ENCODE data around the gene KCND3. TPM values are rescaled to one million over a fixed set of nuclear protein-coding genes. Genes with fewer than 3 reads are reported as not detected.

The KCND3 gene
- total RNA-seq, 1 experiment from 2014 or later: 0.21 TPM

GRCh38 chr1:111734426-111734825 is 255.0 kb downstream of the KCND3 start:
- Histone ChIP-seq H3K27me3 (ENCODE audit: control insufficient read depth, insufficient read depth, low read length) (peaks cover 17% of the 10 kb centered on the region; the same call in 1 of the 2 replicates), H3K4me3 (ENCODE audit: insufficient read depth, low read depth, low read length) (no peak overlapping the region), H3K36me3 (replicated peaks; ENCODE audit: control insufficient read depth, insufficient read depth, low read length) (no peaks in the 10 kb centered on the region; the same call in 1 of the 2 replicates)
- no peak for DNase-seq

GRCh38 chr1:111733992-111734341 is 255.5 kb downstream of the KCND3 start:
- Histone ChIP-seq H3K36me3 (replicated peaks; ENCODE audit: control insufficient read depth, insufficient read depth, low read length) (no peaks in the 10 kb centered on the region; the same call in 1 of the 2 replicates), H3K27me3 (ENCODE audit: control insufficient read depth, insufficient read depth, low read length) (peaks cover 17% of the 10 kb centered on the region; the same call in 1 of the 2 replicates), H3K4me3 (ENCODE audit: insufficient read depth, low read depth, low read length) (no peak overlapping the region)
- DNase-seq: no peak

GRCh38 chr1:111733183-111733991 is 256.1 kb downstream of the KCND3 start:
- Histone ChIP-seq H3K36me3 (replicated peaks; ENCODE audit: control insufficient read depth, insufficient read depth, low read length) (no peaks in the 10 kb centered on the region; the same call in 1 of the 2 replicates), H3K27me3 (ENCODE audit: control insufficient read depth, insufficient read depth, low read length) (peaks cover 13% of the 10 kb centered on the region; the same call in 1 of the 2 replicates), H3K4me3 (ENCODE audit: insufficient read depth, low read depth, low read length) (no peak overlapping the region)
- peak; percentile 2 for DNase-seq

GRCh38 chr1:111732718-111733117 is 256.8 kb downstream of the KCND3 start:
- Histone ChIP-seq H3K27me3 (ENCODE audit: control insufficient read depth, insufficient read depth, low read length) (peaks cover 8% of the 10 kb centered on the region; the same call in 1 of the 2 replicates), H3K4me3 (ENCODE audit: insufficient read depth, low read depth, low read length) (no peak overlapping the region), H3K36me3 (replicated peaks; ENCODE audit: control insufficient read depth, insufficient read depth, low read length) (no peaks in the 10 kb centered on the region; the same call in 1 of the 2 replicates)
- peak; percentile 6 for DNase-seq

- Histone ChIP-seq H3K27me3 (ENCODE audit: control insufficient read depth, insufficient read depth, low read length) (peaks cover 3% of the 10 kb centered on the region; the same call in 1 of the 2 replicates), H3K4me3 (ENCODE audit: insufficient read depth, low read depth, low read length) (no peak overlapping the region), H3K36me3 (replicated peaks; ENCODE audit: control insufficient read depth, insufficient read depth, low read length) (no peaks in the 10 kb centered on the region; the same call in 1 of the 2 replicates)
- peak; percentile 11 for DNase-seq
Measured at GRCh38 chr1:111731956-111732355, 257.5 kb downstream of the KCND3 start.

GRCh38 chr1:111730706-111731105 is 258.8 kb downstream of the KCND3 start:
- DNase-seq: peak; percentile 4
- H3K36me3 ChIP-seq (replicated peaks; ENCODE audit: control insufficient read depth, insufficient read depth, low read length): no peaks in the 10 kb centered on the region; the same call in 1 of the 2 replicates
- H3K27me3 ChIP-seq (ENCODE audit: control insufficient read depth, insufficient read depth, low read length): no peaks in the 10 kb centered on the region; the same call in 1 of the 2 replicates
- no peak overlapping the region for H3K4me3 ChIP-seq (ENCODE audit: insufficient read depth, low read depth, low read length)

- H3K27me3 ChIP-seq (ENCODE audit: control insufficient read depth, insufficient read depth, low read length): no peaks in the 10 kb centered on the region; the same call in 1 of the 2 replicates
- no peak overlapping the region for H3K4me3 ChIP-seq (ENCODE audit: insufficient read depth, low read depth, low read length)
- H3K36me3 ChIP-seq (replicated peaks; ENCODE audit: control insufficient read depth, insufficient read depth, low read length): no peaks in the 10 kb centered on the region; the same call in 1 of the 2 replicates
- peak; percentile 7 for DNase-seq
Measured at GRCh38 chr1:111729946-111730681, 259.4 kb downstream of the KCND3 start.

- H3K36me3 ChIP-seq (replicated peaks; ENCODE audit: control insufficient read depth, insufficient read depth, low read length): no peaks in the 10 kb centered on the region; the same call in 1 of the 2 replicates
- DNase-seq: peak; percentile 48
- no peaks in the 10 kb centered on the region; the same call in 1 of the 2 replicates for H3K27me3 ChIP-seq (ENCODE audit: control insufficient read depth, insufficient read depth, low read length)
- H3K4me3 ChIP-seq (ENCODE audit: insufficient read depth, low read depth, low read length): no peak overlapping the region
Measured at GRCh38 chr1:111729271-111729921, 260.1 kb downstream of the KCND3 start.

GRCh38 chr1:111727056-111727455 is 262.4 kb downstream of the KCND3 start:
- no peaks in the 10 kb centered on the region; the same call in 1 of the 2 replicates for H3K36me3 ChIP-seq (replicated peaks; ENCODE audit: control insufficient read depth, insufficient read depth, low read length)
- no peak overlapping the region for H3K4me3 ChIP-seq (ENCODE audit: insufficient read depth, low read depth, low read length)
- H3K27me3 ChIP-seq (ENCODE audit: control insufficient read depth, insufficient read depth, low read length): no peaks in the 10 kb centered on the region
- DNase-seq: peak; percentile 14

- Histone ChIP-seq H3K36me3 (replicated peaks; ENCODE audit: control insufficient read depth, insufficient read depth, low read length) (no peaks in the 10 kb centered on the region; the same call in 1 of the 2 replicates), H3K27me3 (ENCODE audit: control insufficient read depth, insufficient read depth, low read length) (no peaks in the 10 kb centered on the region), H3K4me3 (ENCODE audit: insufficient read depth, low read depth, low read length) (no peak overlapping the region)
- DNase-seq: peak; percentile 61
Measured at GRCh38 chr1:111725192-111725591, 264.3 kb downstream of the KCND3 start.

GRCh38 chr1:111723871-111724270 is 265.6 kb downstream of the KCND3 start:
- DNase-seq: no peak
- Histone ChIP-seq H3K4me3 (ENCODE audit: insufficient read depth, low read depth, low read length) (no peak overlapping the region), H3K27me3 (ENCODE audit: control insufficient read depth, insufficient read depth, low read length) (no peaks in the 10 kb centered on the region), H3K36me3 (replicated peaks; ENCODE audit: control insufficient read depth, insufficient read depth, low read length) (no peaks in the 10 kb centered on the region; the same call in 1 of the 2 replicates)

GRCh38 chr1:111723091-111723806 is 266.2 kb downstream of the KCND3 start:
- Histone ChIP-seq H3K4me3 (ENCODE audit: insufficient read depth, low read depth, low read length) (no peak overlapping the region), H3K36me3 (replicated peaks; ENCODE audit: control insufficient read depth, insufficient read depth, low read length) (no peaks in the 10 kb centered on the region), H3K27me3 (ENCODE audit: control insufficient read depth, insufficient read depth, low read length) (no peaks in the 10 kb centered on the region)
- DNase-seq: no peak

GRCh38 chr1:111720977-111721786 is 268.3 kb downstream of the KCND3 start:
- Histone ChIP-seq H3K36me3 (replicated peaks; ENCODE audit: control insufficient read depth, insufficient read depth, low read length) (no peaks in the 10 kb centered on the region; the same call in 1 of the 2 replicates), H3K27me3 (ENCODE audit: control insufficient read depth, insufficient read depth, low read length) (no peaks in the 10 kb centered on the region), H3K4me3 (ENCODE audit: insufficient read depth, low read depth, low read length) (no peak overlapping the region)
- DNase-seq: no peak

All from H7 (cell line).